ENCODE data around the gene CD63. TPM values are rescaled to one million over a fixed set of nuclear protein-coding genes. Genes with fewer than 3 reads are reported as not detected.

CD63 gene
- total and polyA plus RNA-seq, 2 donors from 2014 or later, result 1,130 to 1,381 TPM

GRCh38 chr12:55742719-55743405 is 14.1 kb upstream of the CD63 start, which contains the start of gene GDF11:
TSS of gene GDF11 (plus strand) at chr12:55743122. CDS start at chr12:55743317, 195 bp downstream.
- Histone ChIP-seq H3K27ac (ENCODE audit: low read depth in 2 of 2, low read length in 2 of 2) (no peak within 1 kb of the TSS), H3K4me1 (ENCODE audit: control insufficient read depth in 2 of 3, insufficient read depth in 2 of 3, low read depth in 1 of 3, low read length in 3 of 3) (peaks cover 2 to 19% (median 8%) of the 10 kb centered on the region in 3 donors), H3K9me3 (ENCODE audit: control insufficient read depth in 2 of 3, insufficient read depth in 1 of 3, low read length in 3 of 3) (no peaks in the 10 kb centered on the region), H3K27me3 (ENCODE audit: control insufficient read depth, insufficient read depth, low read length) (no peaks in the 10 kb centered on the region), H3K36me3 (ENCODE audit: control insufficient read depth in 2 of 3, insufficient read depth in 3 of 3, low read length in 3 of 3) (no peaks in the 10 kb centered on the region), H3K4me3 (ENCODE audit: low read length in 3 of 3) (peak within 1 kb of the TSS; percentile 67 to 76 (median 69)), H3K9ac (ENCODE audit: low read length in 3 of 3) (peak within 1 kb of the TSS; percentile 28 to 71 (median 63))
- TF ChIP-seq CTCF (IDR thresholded peaks at IDR 0.05; ENCODE audit: borderline replicate concordance, extremely low read depth, insufficient read depth), result no peak
- DNase-seq (peak; percentile 89 to 96 (median 94)), FAIRE-seq (no peak)
- intact Hi-C loops (cut with DNase I), result loop anchor here (10.0 kb wide), 1 partner anchor 52 kb away; no protein-coding TSS in a partner anchor

- Histone ChIP-seq H3K9ac (ENCODE audit: low read length in 3 of 3) (peak overlapping the region in 2 of 3 donors; percentile 63 to 71), H3K36me3 (ENCODE audit: control insufficient read depth in 2 of 3, insufficient read depth in 3 of 3, low read length in 3 of 3) (no peaks in the 10 kb centered on the region), H3K27ac (ENCODE audit: low read depth in 2 of 2, low read length in 2 of 2) (no peak overlapping the region), H3K27me3 (ENCODE audit: control insufficient read depth, insufficient read depth, low read length) (no peaks in the 10 kb centered on the region), H3K4me3 (ENCODE audit: low read length in 3 of 3) (peak overlapping the region in 2 of 3 donors; percentile 48 to 71), H3K9me3 (ENCODE audit: control insufficient read depth in 2 of 3, insufficient read depth in 1 of 3, low read length in 3 of 3) (no peaks in the 10 kb centered on the region), H3K4me1 (ENCODE audit: control insufficient read depth in 2 of 3, insufficient read depth in 2 of 3, low read depth in 1 of 3, low read length in 3 of 3) (peaks cover 2 to 22% (median 13%) of the 10 kb centered on the region in 3 donors)
- no peak for FAIRE-seq
- DNase-seq, result peak in 3 of 5 donors; percentile 20 to 64 (median 29)
- TF ChIP-seq CTCF (IDR thresholded peaks at IDR 0.05; ENCODE audit: borderline replicate concordance, extremely low read depth, insufficient read depth), result no peak
- intact Hi-C loops (cut with DNase I), result loop anchor here (10.0 kb wide), 1 partner anchor 53 kb away; no protein-coding TSS in a partner anchor
Measured at GRCh38 chr12:55741931-55742680, 13.3 kb upstream of the CD63 start.

GRCh38 chr12:55739025-55739378 is 10.2 kb upstream of the CD63 start:
- TF ChIP-seq CTCF (IDR thresholded peaks at IDR 0.05; ENCODE audit: borderline replicate concordance, extremely low read depth, insufficient read depth), result no peak
- H3K4me1 ChIP-seq (ENCODE audit: control insufficient read depth in 2 of 3, insufficient read depth in 2 of 3, low read depth in 1 of 3, low read length in 3 of 3), result peaks cover 2 to 14% (median 9%) of the 10 kb centered on the region in 3 donors
- H3K27ac ChIP-seq (ENCODE audit: low read depth in 2 of 2, low read length in 2 of 2), result no peak overlapping the region
- FAIRE-seq, result no peak
- no peak overlapping the region for H3K9ac ChIP-seq (ENCODE audit: low read length in 3 of 3)
- H3K9me3 ChIP-seq (ENCODE audit: control insufficient read depth in 2 of 3, insufficient read depth in 1 of 3, low read length in 3 of 3), result no peaks in the 10 kb centered on the region
- H3K4me3 ChIP-seq (ENCODE audit: low read length in 3 of 3), result peak overlapping the region; percentile 85 to 91 (median 86)
- no peaks in the 10 kb centered on the region for H3K36me3 ChIP-seq (ENCODE audit: control insufficient read depth in 2 of 3, insufficient read depth in 3 of 3, low read length in 3 of 3)
- DNase-seq, result no peak
- intact Hi-C loops (cut with DNase I), result no loop called here
- no peaks in the 10 kb centered on the region for H3K27me3 ChIP-seq (ENCODE audit: control insufficient read depth, insufficient read depth, low read length)

All from kidney (tissue), 14 donors.